Spleen (tissue), 11 donors: ENCODE results near the gene SNX27. TPM values are rescaled to one million over a fixed set of nuclear protein-coding genes. Genes with fewer than 3 reads are reported as not detected.

Source experiments
- DNase-seq: peaks from one replicate; pipeline ENCODE4 v3.0.0-alpha.2; 2020
- H3K27ac ChIP-seq, 8 donors: fragments of 200-600 bp; sonication (generic) in 7 of 8; 1 replicate in 4 of 8; 2 replicates in 4 of 8; pipeline versions ENCODE4 v1.5.0 to v1.8.0; 2016 to 2021; ENCODE audit warnings: inconsistent platforms in 4 of 8, mild to moderate bottlenecking in 4 of 8, moderate library complexity in 1 of 8
- H3K27me3 ChIP-seq, 7 donors: fragments of 200-600 bp; sonication (generic) in 6 of 7; replicated peaks in 1 of 7; 1 replicate in 4 of 7; 2 replicates in 3 of 7; pipeline versions ENCODE4 v1.5.0 to v1.8.0; 2016 to 2021; ENCODE audit warnings: inconsistent platforms in 3 of 7, mild to moderate bottlenecking in 1 of 7
- H3K36me3 ChIP-seq, 6 donors: fragments of 200-600 bp; sonication (generic) in 5 of 6; 1 replicate in 4 of 6; 2 replicates in 2 of 6; pipeline versions ENCODE4 v1.5.0 to v1.8.0; 2016 to 2021; ENCODE audit warnings: inconsistent platforms in 2 of 6
- H3K4me1 ChIP-seq, 6 donors: fragments of 200-600 bp; sonication (generic) in 5 of 6; 1 replicate in 3 of 6; 2 replicates in 3 of 6; pipeline versions ENCODE4 v1.5.0 to v1.8.0; 2016 to 2021; ENCODE audit warnings: inconsistent platforms in 3 of 6
- H3K4me3 ChIP-seq, 8 donors: fragments of 200-600 bp; sonication (generic) in 7 of 8; 1 replicate in 4 of 8; 2 replicates in 4 of 8; pipeline versions ENCODE4 v1.5.0 to v1.8.0; 2016 to 2021; ENCODE audit warnings: inconsistent platforms in 4 of 8, mild to moderate bottlenecking in 4 of 8, moderate library complexity in 2 of 8
- H3K9me3 ChIP-seq, 8 donors: fragments of 200-600 bp; sonication (generic) in 7 of 8; 1 replicate in 4 of 8; 2 replicates in 4 of 8; pipeline versions ENCODE4 v1.5.0 to v1.8.0; 2016 to 2021; ENCODE audit warnings: inconsistent platforms in 4 of 8
- CTCF ChIP-seq, 11 experiments: fragments of 200-600 bp in 7 of 11; fragments of 450-650 bp in 4 of 11; sonication (generic) in 4 of 11; IDR thresholded peaks in 8 of 11; conservative IDR thresholded peaks in 3 of 11; 1 replicate in 7 of 11; 2 replicates in 4 of 11; pipeline versions ENCODE4 v1.4.0 to v1.8.0; 2016 to 2021; ENCODE audit warnings: antibody characterized with exemption in 11 of 11, inconsistent platforms in 4 of 11, mild to moderate bottlenecking in 1 of 11
- POLR2A ChIP-seq, 3 donors: fragments of 450-650 bp; IDR thresholded peaks; one replicate each; pipeline ENCODE4 v1.5.1; 2017; ENCODE audit warnings: antibody characterized with exemption in 3 of 3, mild to moderate bottlenecking in 1 of 3
- POLR2AphosphoS5 ChIP-seq, 3 donors: sonication (generic); formaldehyde crosslinking; IDR thresholded peaks; one replicate each; pipeline ENCODE4 v1.5.1; 2017; ENCODE audit warnings: antibody characterized with exemption in 3 of 3
- WGBS, 5 donors: extraction: QIAGEN DNeasy Blood & Tissue Kit in 3 of 5; methylation state at CpG; one replicate each; pipeline versions ENCODE4 v1.1.5 to v1.1.7; 2013 to 2018; 5-methylcytosine and 5-hydroxymethylcytosine counted together
- intact Hi-C: fragments of 100-400 bp; cut with DNase I; formaldehyde crosslinking; loops from one replicate; pipeline ENCODE4 v1.15.0; 2023; ENCODE audit warnings: low total_unique reads
- polyA plus RNA-seq, 3 donors: library from polyadenylated mRNA; stranded (reverse); fragments of 200-250 nt; gene quantifications; one replicate each; pipeline ENCODE4 v1.2.1, GENCODE V29; 2013
- total RNA-seq, 7 donors: library from RNA; depleted of rRNA in 3 of 7; stranded (reverse); fragments of >200 nt in 3 of 7; fragmentation: NEBNext Ultra II Directional in 4 of 7; extraction: Animal tissue kit (Norgen Biotek cat#: 25700) in 4 of 7; gene quantifications; one replicate each; pipeline versions ENCODE4 v1.1.0 to v1.2.1, GENCODE V29; 2016 to 2021
- donor health status: healthy with polysubstance abuse.
- donor health status: DM: no; HTN: no; CAD: no; lungs with moderate emphysema.
- donor health status: DM: no; HTN: no; CAD: no.
- donor health status: Bipolar disorder and iron deficiency.
- donor health status: healthy.
- donor health status: DM: no; HTN: no; CAD: no.
- donor health status: DM: yes; HTN: yes; CAD: no.

Gene SNX27
- total and polyA plus RNA-seq, 10 donors, result 3.1 to 69.6 (median 48.3) TPM

- Histone ChIP-seq H3K27me3 (peaks cover 2 to 83% (median 23%) of the 10 kb centered on the region in 7 donors), H3K9me3 (no peaks in the 10 kb centered on the region), H3K4me3 (peak within 1 kb of the TSS in 2 of 8 donors; percentile 1 to 6), H3K4me1 (peaks cover 6 to 42% (median 30%) of the 10 kb centered on the region in 6 donors), H3K27ac (no peak within 1 kb of the TSS), H3K36me3 (no peaks in the 10 kb centered on the region)
- TF ChIP-seq CTCF (IDR thresholded peaks at IDR 0.05 in 8 of 11, conservative IDR thresholded peaks at IDR 0.05 in 3 of 11) (no peak), POLR2AphosphoS5 (IDR thresholded peaks at IDR 0.05) (no peak), POLR2A (IDR thresholded peaks at IDR 0.05) (no peak)
- intact Hi-C loops, result no loop called here
- 7 to 15% (median 9%) methylated on average over 25 to 27 of the region's 27 CpGs for WGBS, 5 donors
- DNase-seq, result no peak
Measured at GRCh38 chr1:151716771-151717631, 105.2 kb downstream of the SNX27 start, which contains the start of gene CELF3. TSS of gene CELF3 (minus strand) at chr1:151716803. CDS start at chr1:151716020, 783 bp downstream.

GRCh38 chr1:151718011-151718431 is 106.2 kb downstream of the SNX27 start:
- H3K4me1 ChIP-seq, result peaks cover 6 to 46% (median 32%) of the 10 kb centered on the region in 6 donors
- H3K36me3 ChIP-seq, result no peaks in the 10 kb centered on the region
- no peaks in the 10 kb centered on the region for H3K9me3 ChIP-seq
- no peak for DNase-seq
- 43 to 52% (median 46%) methylated on average over 4 of the region's 4 CpGs for WGBS, 5 donors
- no peak for TF ChIP-seq POLR2AphosphoS5 (IDR thresholded peaks at IDR 0.05)
- no peak for TF ChIP-seq POLR2A (IDR thresholded peaks at IDR 0.05)
- no peak for TF ChIP-seq CTCF (IDR thresholded peaks at IDR 0.05 in 8 of 11, conservative IDR thresholded peaks at IDR 0.05 in 3 of 11)
- no peak overlapping the region for H3K27ac ChIP-seq
- intact Hi-C loops, result no loop called here
- H3K27me3 ChIP-seq, result peaks cover 2 to 91% (median 23%) of the 10 kb centered on the region in 7 donors
- H3K4me3 ChIP-seq, result no peak overlapping the region

DNA sequence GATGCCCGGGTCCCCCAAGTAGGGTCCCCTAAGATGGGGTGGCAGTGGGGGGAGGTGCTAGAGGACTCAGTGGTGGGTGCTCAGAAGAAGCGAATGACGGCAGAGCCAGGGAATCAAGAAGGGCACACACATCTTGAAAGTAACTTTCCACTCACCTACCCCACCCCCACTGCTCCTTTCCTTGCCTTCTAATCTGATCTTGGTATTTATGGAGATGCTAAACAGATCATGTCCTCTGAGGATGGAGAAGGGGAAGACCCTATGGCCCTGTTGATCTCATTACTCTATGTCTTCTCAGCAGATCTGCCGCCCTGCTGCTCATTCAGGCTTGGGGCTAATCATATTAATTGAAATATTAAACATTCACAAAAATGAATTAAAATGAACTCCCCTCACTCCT is 106.8 kb downstream of the SNX27 start:
- H3K4me1 ChIP-seq, result peaks cover 6 to 46% (median 32%) of the 10 kb centered on the region in 6 donors
- no peak overlapping the region for H3K27ac ChIP-seq
- no peak overlapping the region for H3K4me3 ChIP-seq
- TF ChIP-seq CTCF (IDR thresholded peaks at IDR 0.05 in 8 of 11, conservative IDR thresholded peaks at IDR 0.05 in 3 of 11), result no peak
- TF ChIP-seq POLR2AphosphoS5 (IDR thresholded peaks at IDR 0.05), result no peak
- no peak for TF ChIP-seq POLR2A (IDR thresholded peaks at IDR 0.05)
- no peaks in the 10 kb centered on the region for H3K9me3 ChIP-seq
- no peaks in the 10 kb centered on the region for H3K36me3 ChIP-seq
- 62 to 93% (median 87%) methylated on average over 4 of the region's 4 CpGs for WGBS, 5 donors
- H3K27me3 ChIP-seq, result peaks cover 2 to 92% (median 23%) of the 10 kb centered on the region in 7 donors
- intact Hi-C loops, result no loop called here
- no peak for DNase-seq

- Histone ChIP-seq H3K27me3 (peaks cover 2 to 90% (median 29%) of the 10 kb centered on the region in 7 donors), H3K27ac (peak overlapping the region in 7 of 8 donors; percentile 60 to 81 (median 69)), H3K4me1 (peaks cover 6 to 46% (median 32%) of the 10 kb centered on the region in 6 donors), H3K4me3 (peak overlapping the region in 3 of 8 donors; percentile 55 to 66 (median 58)), H3K9me3 (no peaks in the 10 kb centered on the region), H3K36me3 (no peaks in the 10 kb centered on the region)
- 18 to 44% (median 25%) methylated on average over 1 of the region's 1 CpG for WGBS, 5 donors
- no peak for DNase-seq
- TF ChIP-seq POLR2AphosphoS5 (IDR thresholded peaks at IDR 0.05) (no peak), POLR2A (IDR thresholded peaks at IDR 0.05) (no peak), CTCF (IDR thresholded peaks at IDR 0.05 in 8 of 11, conservative IDR thresholded peaks at IDR 0.05 in 3 of 11) (no peak)
- intact Hi-C loops, result no loop called here
Measured at GRCh38 chr1:151720125-151720524, 108.3 kb downstream of the SNX27 start.
